ENCODE data around the gene CELSR2.

CELSR2 gene

DNA sequence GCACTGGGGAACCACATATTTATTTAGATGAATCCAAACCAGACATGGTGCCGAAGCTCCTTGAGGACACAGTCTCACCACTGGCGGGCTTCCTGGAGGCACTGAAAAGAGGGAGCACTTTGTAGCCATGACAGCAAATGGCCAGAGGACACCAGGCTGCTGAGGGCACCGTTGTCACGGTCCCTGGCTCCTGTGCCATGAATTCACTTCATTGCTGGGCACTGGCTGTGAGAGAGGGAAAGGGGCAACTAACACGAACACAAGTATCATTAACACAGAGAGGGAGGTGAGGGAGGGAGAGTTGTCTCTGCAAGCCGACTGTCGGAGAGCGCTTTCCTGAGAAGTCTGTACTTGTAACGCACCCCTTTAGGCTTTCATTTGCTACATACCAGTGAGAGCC is 43.0 kb downstream of the CELSR2 start:
- no peaks in the 10 kb centered on the region for H3K79me2 ChIP-seq (ENCODE audit: low read length)
- no peak overlapping the region for H2AFZ ChIP-seq (ENCODE audit: low read length)
- H3K27me3 ChIP-seq (replicated peaks; ENCODE audit: insufficient read depth, low read length), result no peaks in the 10 kb centered on the region
- H3K36me3 ChIP-seq (replicated peaks; ENCODE audit: insufficient read depth, low read length), result no peaks in the 10 kb centered on the region
- no peak overlapping the region for H3K4me2 ChIP-seq (ENCODE audit: low read depth, low read length)
- no peak for TF ChIP-seq EZH2 (optimal IDR thresholded peaks at IDR 0.05; ENCODE audit: low read depth, low read length)
- no peak for TF ChIP-seq EZH2phosphoT487 (IDR thresholded peaks at IDR 0.05; ENCODE audit: low read length)
- TF ChIP-seq, protein P1, sequence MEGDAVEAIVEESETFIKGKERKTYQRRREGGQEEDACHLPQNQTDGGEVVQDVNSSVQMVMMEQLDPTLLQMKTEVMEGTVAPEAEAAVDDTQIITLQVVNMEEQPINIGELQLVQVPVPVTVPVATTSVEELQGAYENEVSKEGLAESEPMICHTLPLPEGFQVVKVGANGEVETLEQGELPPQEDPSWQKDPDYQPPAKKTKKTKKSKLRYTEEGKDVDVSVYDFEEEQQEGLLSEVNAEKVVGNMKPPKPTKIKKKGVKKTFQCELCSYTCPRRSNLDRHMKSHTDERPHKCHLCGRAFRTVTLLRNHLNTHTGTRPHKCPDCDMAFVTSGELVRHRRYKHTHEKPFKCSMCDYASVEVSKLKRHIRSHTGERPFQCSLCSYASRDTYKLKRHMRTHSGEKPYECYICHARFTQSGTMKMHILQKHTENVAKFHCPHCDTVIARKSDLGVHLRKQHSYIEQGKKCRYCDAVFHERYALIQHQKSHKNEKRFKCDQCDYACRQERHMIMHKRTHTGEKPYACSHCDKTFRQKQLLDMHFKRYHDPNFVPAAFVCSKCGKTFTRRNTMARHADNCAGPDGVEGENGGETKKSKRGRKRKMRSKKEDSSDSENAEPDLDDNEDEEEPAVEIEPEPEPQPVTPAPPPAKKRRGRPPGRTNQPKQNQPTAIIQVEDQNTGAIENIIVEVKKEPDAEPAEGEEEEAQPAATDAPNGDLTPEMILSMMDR (IDR thresholded peaks at IDR 0.05; ENCODE audit: low read length), result no peak
- no peaks in the 10 kb centered on the region for H3K9me3 ChIP-seq (replicated peaks; ENCODE audit: insufficient read depth, low read length)
- no peaks in the 10 kb centered on the region for H3K9me2 ChIP-seq (replicated peaks; ENCODE audit: insufficient read depth, low read length)
- H3K9ac ChIP-seq (ENCODE audit: low read length), result no peak overlapping the region
- no peak for DNase-seq
- H3K27ac ChIP-seq (ENCODE audit: low read length), result no peak overlapping the region
- no peaks in the 10 kb centered on the region for H3F3A ChIP-seq (ENCODE audit: insufficient read depth, low read length)
- H3K4me3 ChIP-seq (ENCODE audit: low read length), result no peak overlapping the region
- H3K4me1 ChIP-seq (ENCODE audit: low read length), result no peaks in the 10 kb centered on the region
- H4K20me1 ChIP-seq (ENCODE audit: insufficient read depth, low read length), result no peaks in the 10 kb centered on the region

DNA sequence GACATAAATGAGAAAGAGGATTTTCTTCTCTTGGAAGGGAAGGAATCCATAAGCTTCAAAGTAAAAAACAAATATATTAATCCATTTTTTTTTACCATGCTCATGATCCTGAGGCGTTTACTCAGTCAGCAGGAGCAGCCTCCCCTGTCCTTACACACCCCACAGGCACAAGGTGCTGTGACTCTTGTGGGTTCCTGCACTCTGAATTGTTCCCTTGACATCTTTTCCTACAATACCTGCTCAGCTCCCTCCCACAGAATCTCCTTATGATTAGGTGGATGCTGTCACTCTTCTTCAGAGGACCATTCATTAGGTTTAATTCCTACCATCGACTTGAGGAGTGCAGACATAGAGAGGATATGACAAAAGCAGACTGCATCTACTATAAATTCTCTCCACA is 43.7 kb downstream of the CELSR2 start:
- Histone ChIP-seq H3K27me3 (replicated peaks; ENCODE audit: insufficient read depth, low read length) (no peaks in the 10 kb centered on the region), H3K9me2 (replicated peaks; ENCODE audit: insufficient read depth, low read length) (no peaks in the 10 kb centered on the region)

DNA sequence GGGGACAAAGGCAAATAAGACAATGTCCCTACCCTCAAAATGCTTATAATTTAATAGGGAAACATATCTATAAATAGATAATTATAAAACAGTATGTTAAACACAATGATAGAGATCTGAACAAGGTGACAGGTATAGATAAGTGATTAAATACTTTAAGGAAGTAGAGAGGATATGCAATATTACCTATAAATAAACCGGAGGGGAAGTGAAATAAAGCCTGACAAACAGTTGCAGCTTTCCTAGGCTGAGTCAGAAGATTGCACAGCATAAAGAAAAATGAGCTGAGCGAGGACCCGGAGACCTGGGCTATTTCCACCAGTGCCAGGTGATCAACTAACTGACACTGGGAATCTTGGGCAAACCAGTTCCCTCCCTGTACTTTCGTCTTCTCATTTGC is 45.1 kb downstream of the CELSR2 start:
- Histone ChIP-seq H3K36me3 (replicated peaks; ENCODE audit: insufficient read depth, low read length) (no peaks in the 10 kb centered on the region), H3K4me2 (ENCODE audit: low read depth, low read length) (no peak overlapping the region), H3K27ac (ENCODE audit: low read length) (no peak overlapping the region), H3K79me2 (ENCODE audit: low read length) (no peaks in the 10 kb centered on the region), H2AFZ (ENCODE audit: low read length) (no peak overlapping the region), H3K9ac (ENCODE audit: low read length) (no peak overlapping the region), H3F3A (ENCODE audit: insufficient read depth, low read length) (no peaks in the 10 kb centered on the region), H4K20me1 (ENCODE audit: insufficient read depth, low read length) (no peaks in the 10 kb centered on the region), H3K9me2 (replicated peaks; ENCODE audit: insufficient read depth, low read length) (no peaks in the 10 kb centered on the region), H3K4me3 (ENCODE audit: low read length) (no peak overlapping the region), H3K9me3 (replicated peaks; ENCODE audit: insufficient read depth, low read length) (no peaks in the 10 kb centered on the region), H3K27me3 (replicated peaks; ENCODE audit: insufficient read depth, low read length) (no peaks in the 10 kb centered on the region), H3K4me1 (ENCODE audit: low read length) (no peaks in the 10 kb centered on the region)
- no peak for TF ChIP-seq EZH2 (optimal IDR thresholded peaks at IDR 0.05; ENCODE audit: low read depth, low read length)
- no peak for DNase-seq

More for the DNA sequence above, 43.7 kb downstream of the CELSR2 start:
- H3K79me2 ChIP-seq (ENCODE audit: low read length), result no peaks in the 10 kb centered on the region
- no peak for TF ChIP-seq EZH2phosphoT487 (IDR thresholded peaks at IDR 0.05; ENCODE audit: low read length)
- TF ChIP-seq, protein P1 (IDR thresholded peaks at IDR 0.05; ENCODE audit: low read length), result no peak
- TF ChIP-seq EZH2 (optimal IDR thresholded peaks at IDR 0.05; ENCODE audit: low read depth, low read length), result no peak
- H3K36me3 ChIP-seq (replicated peaks; ENCODE audit: insufficient read depth, low read length), result no peaks in the 10 kb centered on the region
- H3K4me2 ChIP-seq (ENCODE audit: low read depth, low read length), result no peak overlapping the region
- H3K4me1 ChIP-seq (ENCODE audit: low read length), result no peaks in the 10 kb centered on the region
- no peaks in the 10 kb centered on the region for H3F3A ChIP-seq (ENCODE audit: insufficient read depth, low read length)
- no peak overlapping the region for H3K4me3 ChIP-seq (ENCODE audit: low read length)
- no peak for DNase-seq
- H3K9ac ChIP-seq (ENCODE audit: low read length), result no peak overlapping the region
- no peaks in the 10 kb centered on the region for H4K20me1 ChIP-seq (ENCODE audit: insufficient read depth, low read length)
- no peak overlapping the region for H2AFZ ChIP-seq (ENCODE audit: low read length)
- no peak overlapping the region for H3K27ac ChIP-seq (ENCODE audit: low read length)
- H3K9me3 ChIP-seq (replicated peaks; ENCODE audit: insufficient read depth, low read length), result no peaks in the 10 kb centered on the region

DNA sequence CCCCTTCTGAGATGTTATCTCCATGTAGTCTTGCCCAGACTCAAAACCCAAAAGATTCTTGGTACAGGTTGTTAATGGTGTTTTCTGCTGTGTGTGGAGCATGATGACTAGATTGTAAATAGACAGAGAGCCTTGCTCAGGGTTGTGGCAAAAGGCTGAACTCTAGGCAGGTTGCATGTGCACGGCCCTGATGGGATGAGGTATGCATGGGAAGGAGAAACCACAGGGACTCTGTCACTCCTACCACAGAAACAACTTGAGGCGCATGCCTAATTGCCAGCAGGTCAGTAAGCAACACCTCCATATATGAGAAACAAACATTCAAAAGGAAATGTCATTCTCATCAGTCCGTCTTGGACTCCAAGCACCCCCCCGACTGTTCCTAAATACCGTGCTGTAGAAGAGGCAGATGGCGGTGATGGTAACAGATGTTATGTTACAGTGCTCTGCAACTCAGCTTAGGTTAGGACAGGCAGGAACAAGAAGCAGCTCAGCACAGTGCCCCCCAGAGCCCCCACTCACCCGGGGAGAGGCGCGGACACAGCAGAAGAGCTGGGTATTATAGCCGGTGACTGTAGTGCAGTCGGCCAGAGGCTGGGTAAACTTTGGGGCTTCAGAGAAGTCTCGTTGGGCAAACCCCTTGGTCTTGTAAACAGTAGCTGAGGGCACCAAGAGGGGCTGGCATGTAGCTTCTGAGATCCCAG is 46.5 kb downstream of the CELSR2 start:
- Histone ChIP-seq H3K4me2 (ENCODE audit: low read depth, low read length) (no peak overlapping the region), H3K79me2 (ENCODE audit: low read length) (no peaks in the 10 kb centered on the region), H2AFZ (ENCODE audit: low read length) (no peak overlapping the region), H3K27ac (ENCODE audit: low read length) (no peak overlapping the region), H4K20me1 (ENCODE audit: insufficient read depth, low read length) (no peaks in the 10 kb centered on the region), H3K36me3 (replicated peaks; ENCODE audit: insufficient read depth, low read length) (no peaks in the 10 kb centered on the region), H3F3A (ENCODE audit: insufficient read depth, low read length) (no peaks in the 10 kb centered on the region), H3K9me2 (replicated peaks; ENCODE audit: insufficient read depth, low read length) (no peaks in the 10 kb centered on the region), H3K4me1 (ENCODE audit: low read length) (no peaks in the 10 kb centered on the region), H3K9ac (ENCODE audit: low read length) (no peak overlapping the region), H3K9me3 (replicated peaks; ENCODE audit: insufficient read depth, low read length) (no peaks in the 10 kb centered on the region), H3K27me3 (replicated peaks; ENCODE audit: insufficient read depth, low read length) (no peaks in the 10 kb centered on the region), H3K4me3 (ENCODE audit: low read length) (no peak overlapping the region)
- no peak for DNase-seq
- TF ChIP-seq EZH2phosphoT487 (IDR thresholded peaks at IDR 0.05; ENCODE audit: low read length) (no peak), EZH2 (optimal IDR thresholded peaks at IDR 0.05; ENCODE audit: low read depth, low read length) (no peak)
- TF ChIP-seq, protein P1 (IDR thresholded peaks at IDR 0.05; ENCODE audit: low read length), result no peak
